NT2/D1 (cell line): Measurements from ENCODE around the gene MAST4.

Experiments used
- YY1 ChIP-seq: IDR thresholded peaks from 2 replicates; pipeline ENCODE4 v1.6.1; 2011; ENCODE audit not compliant: insufficient read length, insufficient read depth
- ZNF274 ChIP-seq: IDR thresholded peaks from 2 replicates; pipeline ENCODE4 v1.6.1; 2011; ENCODE audit warnings: mild to moderate bottlenecking, low read depth, low read length

- TF ChIP-seq YY1 = no peak
- no peak for TF ChIP-seq ZNF274
These were observed 408.6 kb downstream of the MAST4 start for GRCh38 chr5:67004730-67005350.
